ENCODE measurements around the gene RAB20.

RAB20 gene

GRCh38 chr13:110549795-110550160 lies 11.7 kb downstream of the RAB20 start:
- TF ChIP-seq CTCF (IDR thresholded peaks at IDR 0.05; ENCODE audit: low read depth, low read length, missing control alignments) = no peak
- no peak for DNase-seq (ENCODE audit: low read depth)
- no peak overlapping the region for H3K4me3 ChIP-seq (ENCODE audit: low read depth, low read length)

- DNase-seq (ENCODE audit: low read depth) = no peak
- TF ChIP-seq CTCF (IDR thresholded peaks at IDR 0.05; ENCODE audit: low read depth, low read length, missing control alignments) = no peak
Observed at GRCh38 chr13:110548891-110549794, 12.4 kb downstream of the RAB20 start.

GRCh38 chr13:110546926-110547325 lies 14.6 kb downstream of the RAB20 start:
- DNase-seq (ENCODE audit: low read depth) = no peak
- no peak overlapping the region for H3K4me3 ChIP-seq (ENCODE audit: low read depth, low read length)
- TF ChIP-seq CTCF (IDR thresholded peaks at IDR 0.05; ENCODE audit: low read depth, low read length, missing control alignments) = no peak

More at GRCh38 chr13:110548891-110549794, 12.4 kb downstream of the RAB20 start:
- no peak overlapping the region for H3K4me3 ChIP-seq (ENCODE audit: low read depth, low read length)

GRCh38 chr13:110546378-110546777 lies 15.1 kb downstream of the RAB20 start:
- H3K4me3 ChIP-seq (ENCODE audit: low read depth, low read length) = no peak overlapping the region
- DNase-seq (ENCODE audit: low read depth) = no peak
- no peak for TF ChIP-seq CTCF (IDR thresholded peaks at IDR 0.05; ENCODE audit: low read depth, low read length, missing control alignments)

GRCh38 chr13:110542169-110542796 lies 19.2 kb downstream of the RAB20 start:
- no peak for DNase-seq (ENCODE audit: low read depth)
- H3K4me3 ChIP-seq (ENCODE audit: low read depth, low read length) = no peak overlapping the region
- TF ChIP-seq CTCF (IDR thresholded peaks at IDR 0.05; ENCODE audit: low read depth, low read length, missing control alignments) = no peak

- H3K4me3 ChIP-seq (ENCODE audit: low read depth, low read length) = no peak overlapping the region
- no peak for DNase-seq (ENCODE audit: low read depth)
- TF ChIP-seq CTCF (IDR thresholded peaks at IDR 0.05; ENCODE audit: low read depth, low read length, missing control alignments) = no peak
Observed at GRCh38 chr13:110541526-110541920, 20.0 kb downstream of the RAB20 start.

All from GM12864 (cell line).